HG03439 (cell line): ENCODE measurements around the gene SCG5.
A peak's percentile ranks its signal among the peaks of the same experiment; 100 is the strongest.

Source experiments
- ATAC-seq: cut with Tn5 transposase; IDR thresholded peaks from one replicate; pipeline ENCODE4 v1.9.1; 2021; ENCODE audit warnings: mild to moderate bottlenecking, moderate library complexity; ENCODE audit not compliant: unreplicated experiment

Gene SCG5

DNA sequence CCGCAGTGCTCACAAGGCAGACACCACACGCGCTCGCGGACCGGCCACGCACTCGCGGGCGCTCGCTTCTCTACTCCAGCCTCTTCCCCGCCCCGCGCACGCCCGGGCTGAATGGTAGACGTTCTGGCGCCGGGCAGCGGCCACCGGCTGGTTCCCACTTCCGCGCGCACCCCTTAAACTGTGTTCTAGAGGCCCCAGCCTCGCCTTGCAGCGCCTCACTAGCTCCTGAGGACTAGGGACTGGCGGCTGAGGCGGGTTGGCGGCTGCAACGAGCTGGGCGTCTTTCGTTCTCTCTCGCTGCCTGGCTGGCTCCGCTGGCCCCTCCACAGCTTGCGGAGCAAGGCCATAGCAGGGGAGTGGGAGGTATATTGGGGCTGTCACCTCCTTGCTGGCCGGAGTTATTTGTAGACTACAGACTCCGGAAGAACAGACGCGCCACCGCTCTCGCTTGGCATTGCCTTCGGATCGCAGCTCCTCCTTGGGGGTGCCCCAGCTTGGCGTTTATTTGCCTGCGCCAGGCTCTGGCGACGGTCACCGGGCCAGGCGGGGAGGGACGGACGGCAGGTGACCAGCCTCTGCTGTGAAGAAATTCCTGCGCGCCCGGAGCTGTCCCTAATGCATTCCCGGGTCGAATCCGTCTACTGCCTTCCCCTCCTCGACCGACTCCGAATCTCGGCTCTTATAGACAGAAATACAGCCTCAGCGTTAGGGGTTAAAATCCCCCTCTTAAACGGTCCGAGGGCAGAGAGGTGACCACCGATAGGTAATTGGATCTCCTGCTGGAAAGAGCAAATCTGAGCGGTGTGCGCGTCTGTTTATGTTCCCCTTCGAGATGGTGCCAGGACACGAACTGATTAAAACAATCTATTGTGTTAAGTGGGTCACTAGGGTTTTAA lies 77.6 kb downstream of the SCG5 start:
- ATAC-seq = no peak

- no peak for ATAC-seq
Measured at GRCh38 chr15:32721596-32721995, 80.1 kb downstream of the SCG5 start.

DNA sequence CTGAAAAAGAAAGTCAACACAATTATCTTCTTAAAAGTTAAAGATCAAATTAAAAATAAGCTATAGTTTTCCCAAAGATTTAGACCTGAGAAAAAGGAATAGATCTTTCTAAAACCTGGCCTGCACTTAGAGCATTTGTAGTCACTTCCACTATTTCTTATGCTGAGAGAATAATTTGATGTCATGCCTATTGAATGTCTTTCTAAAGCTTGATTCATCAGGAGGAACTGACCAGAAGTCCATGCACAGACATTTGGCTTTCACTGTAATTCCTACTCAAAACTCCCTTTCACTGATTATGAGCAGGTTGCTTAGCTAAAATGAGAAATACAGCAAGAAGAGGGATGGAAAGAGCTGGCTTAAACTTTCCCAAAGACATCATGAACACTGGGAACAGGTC lies 80.6 kb downstream of the SCG5 start:
- no peak for ATAC-seq

DNA sequence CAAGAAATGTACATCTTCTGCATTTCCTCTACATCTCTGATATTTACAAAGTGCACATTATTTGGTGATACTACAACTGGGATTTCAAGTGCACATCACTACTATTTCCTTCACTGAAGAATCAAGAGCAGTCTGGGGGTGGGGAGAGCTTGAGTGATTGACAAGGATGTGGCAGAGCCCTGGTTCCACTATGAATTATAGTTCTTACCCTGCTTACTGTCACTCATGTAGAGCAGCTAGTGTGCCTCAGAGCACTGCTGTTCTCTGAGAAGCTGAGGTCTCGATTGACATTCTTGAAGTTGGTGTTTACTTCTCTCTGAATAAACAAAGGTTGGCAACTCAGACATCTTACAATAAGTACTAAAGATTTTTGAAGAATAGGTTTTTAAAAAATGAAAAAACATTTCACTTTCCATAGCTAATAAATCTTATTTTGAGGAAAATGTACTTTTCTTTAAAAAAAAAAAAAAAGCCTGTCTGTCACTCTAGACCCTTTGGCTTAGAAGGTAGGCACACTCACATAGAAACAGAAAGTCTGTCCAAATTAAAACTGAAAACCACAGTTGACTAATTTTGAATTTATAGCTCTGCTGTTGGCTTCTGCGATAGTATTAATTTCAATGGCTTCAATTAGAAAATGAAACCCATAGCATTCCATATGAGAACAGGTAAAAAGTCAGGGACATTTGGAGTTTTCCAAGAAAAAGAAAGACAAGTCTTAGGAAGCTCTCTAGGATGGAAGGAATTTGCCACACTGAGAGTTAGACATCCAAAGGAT lies 81.8 kb downstream of the SCG5 start:
- peak; percentile 93 for ATAC-seq

- ATAC-seq = no peak
Measured at GRCh38 chr15:32729700-32730395, 88.3 kb downstream of the SCG5 start.

- ATAC-seq = no peak
Measured at GRCh38 chr15:32730677-32731654, 89.5 kb downstream of the SCG5 start.

GRCh38 chr15:32732574-32733157 lies 91.2 kb downstream of the SCG5 start:
- no peak for ATAC-seq

- no peak for ATAC-seq
Measured at GRCh38 chr15:32733281-32733680, 91.8 kb downstream of the SCG5 start.

DNA sequence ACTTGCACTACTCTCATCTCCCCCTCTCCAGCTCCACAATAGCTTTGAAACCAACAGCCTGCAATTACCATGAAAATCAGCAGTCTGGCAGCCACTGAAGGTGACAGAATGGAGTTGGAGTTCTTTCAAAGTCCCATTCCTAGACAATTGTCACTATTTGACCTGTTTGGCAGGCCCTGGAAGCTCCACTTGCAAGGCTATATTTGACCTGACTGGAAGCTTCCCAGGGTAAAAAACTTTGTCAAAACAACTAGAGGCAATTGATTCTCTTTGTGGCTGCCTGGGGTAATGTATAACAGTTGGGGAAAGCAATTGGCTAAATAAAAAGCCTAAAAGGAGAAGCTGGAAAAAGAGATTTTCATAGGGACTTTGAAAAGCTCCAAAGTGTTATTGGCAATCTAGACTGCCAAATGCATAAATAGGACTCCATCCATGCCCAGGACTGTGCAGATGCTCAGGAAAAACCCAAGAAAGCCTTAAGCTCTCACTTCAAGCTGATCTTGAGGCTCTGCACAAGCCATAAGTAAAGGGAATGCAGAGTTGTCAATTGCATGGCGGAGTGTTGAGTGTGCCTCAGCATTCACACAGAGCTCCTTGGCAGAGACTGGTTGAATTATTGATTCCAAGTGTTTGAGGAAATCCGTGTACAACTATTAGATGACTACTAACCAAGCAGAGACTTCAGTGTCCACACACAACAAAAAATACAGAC lies 94.6 kb downstream of the SCG5 start:
- ATAC-seq = no peak

- ATAC-seq = no peak
Measured at GRCh38 chr15:32736701-32737061, 95.2 kb downstream of the SCG5 start.

DNA sequence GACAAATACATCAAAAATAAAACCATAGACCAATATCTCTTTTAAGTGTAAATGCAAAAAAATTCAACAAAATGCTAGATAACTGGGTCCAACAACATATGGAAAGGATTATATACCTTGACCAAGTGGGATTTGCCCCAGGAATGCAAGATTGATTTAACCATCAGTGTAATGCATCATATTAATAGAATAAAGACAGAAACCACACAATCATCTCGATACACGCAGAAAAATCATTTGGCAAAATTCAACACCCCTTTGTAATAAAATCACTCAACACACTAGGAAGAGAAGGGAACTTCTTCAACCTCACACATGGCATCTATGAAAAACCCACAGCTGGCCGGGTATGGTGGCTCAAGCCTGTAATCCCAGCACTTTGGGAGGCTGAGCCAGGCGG lies 95.8 kb downstream of the SCG5 start:
- no peak for ATAC-seq

DNA sequence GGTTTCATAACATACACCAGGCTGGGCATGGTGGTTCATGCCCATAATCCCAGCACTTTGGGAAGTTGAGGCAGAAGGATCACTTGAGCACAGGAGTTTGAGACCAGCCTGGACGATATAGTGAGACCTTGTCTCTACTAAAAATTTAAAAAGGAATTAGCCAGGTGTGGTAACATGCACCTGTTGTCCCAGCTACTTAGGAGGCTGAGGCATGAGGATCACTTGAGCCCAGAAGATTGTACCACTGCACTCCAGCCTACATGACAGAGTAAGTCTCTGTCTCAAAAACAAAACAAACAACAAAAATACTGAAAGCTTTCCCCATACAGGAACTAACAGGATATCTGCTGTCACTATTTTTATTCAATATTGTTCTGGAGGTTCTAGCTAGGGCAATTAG lies 97.2 kb downstream of the SCG5 start:
- ATAC-seq = no peak

GRCh38 chr15:32739522-32740063 lies 98.1 kb downstream of the SCG5 start:
- ATAC-seq = no peak

DNA sequence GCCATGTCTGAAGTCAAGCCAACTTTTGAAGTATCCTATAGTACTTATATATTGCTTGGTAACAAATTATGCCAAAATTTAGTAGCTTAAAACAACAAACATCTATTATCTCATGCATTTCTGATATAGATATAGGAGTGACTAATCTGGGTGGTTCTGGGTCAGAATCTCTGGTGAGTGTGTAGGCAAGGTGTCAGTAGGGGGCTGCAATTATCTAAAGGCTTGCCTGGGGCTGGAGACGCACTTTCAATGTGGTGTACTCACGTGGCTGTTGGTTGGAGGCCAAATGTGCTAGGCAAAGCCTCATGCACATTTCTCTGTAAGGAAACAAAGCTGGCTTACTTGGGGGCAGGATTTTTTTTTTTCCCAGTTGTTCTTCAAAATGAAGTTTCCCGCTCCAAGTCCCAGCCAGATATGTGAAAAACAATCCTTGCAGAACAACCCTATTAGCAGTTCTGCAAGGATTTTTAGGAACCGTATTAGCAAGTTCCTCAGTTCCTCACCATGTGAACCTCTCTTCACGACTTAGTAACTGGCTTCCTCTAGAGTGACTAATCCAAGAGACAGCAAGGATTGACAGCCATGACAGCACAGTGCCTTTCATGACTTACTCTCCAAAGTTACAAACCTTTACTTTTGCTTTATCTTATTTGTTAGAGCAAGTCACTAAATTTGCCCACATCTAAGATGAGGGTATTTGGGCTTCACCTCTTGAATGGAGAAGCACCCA lies 102.1 kb downstream of the SCG5 start:
- no peak for ATAC-seq

DNA sequence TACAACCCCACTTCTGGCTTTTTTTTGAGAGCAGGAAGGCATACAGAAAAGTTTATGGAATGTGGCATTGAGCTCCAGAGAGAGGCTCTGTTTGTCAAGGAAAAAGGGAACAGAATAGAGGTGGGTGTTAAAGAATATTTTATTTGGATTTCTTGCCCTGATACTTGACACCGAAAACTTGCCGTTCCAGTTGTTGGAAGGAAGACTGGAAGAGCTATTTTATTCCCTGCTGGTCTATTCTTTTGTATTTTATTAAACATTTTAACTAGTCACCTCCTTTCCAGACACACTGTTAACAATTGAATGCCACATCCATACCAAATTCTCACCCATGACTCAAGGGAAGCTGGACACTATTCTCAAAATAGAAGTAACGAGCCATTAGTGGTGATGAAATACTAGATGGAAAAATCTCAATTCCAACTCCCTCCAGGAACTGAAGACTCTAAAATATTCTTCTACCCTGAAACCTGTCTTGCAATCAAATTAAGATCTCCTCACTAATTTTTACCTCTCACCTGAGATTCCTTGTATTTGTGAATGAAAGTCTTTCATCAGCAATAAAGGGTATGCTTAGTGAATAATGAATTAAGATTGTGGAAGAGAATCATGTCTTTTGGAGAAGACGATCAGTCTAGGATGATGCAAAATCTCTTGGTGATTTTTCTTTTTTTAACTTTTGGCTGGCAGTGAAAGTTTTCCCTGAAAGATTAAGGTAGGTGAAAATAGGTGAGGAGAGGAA lies 104.8 kb downstream of the SCG5 start:
- no peak for ATAC-seq
